Hepatocyte (in vitro differentiated cells): ENCODE data around the gene ACTL7A. TPM values are rescaled to one million over a fixed set of nuclear protein-coding genes. Genes with fewer than 3 reads are reported as not detected.

ENCODE experiments used
- DNase-seq: peaks from one replicate; pipeline ENCODE4 v3.0.0-alpha.2; 2016; ENCODE audit warnings: low spot score
- H2AFZ ChIP-seq: fragments of 200-600 bp; sonication (generic); 2 replicates; pipeline ENCODE4 v1.6.0; 2016; ENCODE audit warnings: antibody characterized with exemption, mild to moderate bottlenecking
- H3K27ac ChIP-seq: fragments of 200-600 bp; sonication (generic); 2 replicates; pipeline ENCODE4 v1.5.1; 2016; ENCODE audit warnings: mild to moderate bottlenecking
- H3K27me3 ChIP-seq: fragments of 200-600 bp; sonication (generic); 2 replicates; pipeline ENCODE4 v1.6.1; 2016
- H3K36me3 ChIP-seq: fragments of 200-600 bp; sonication (generic); replicated peaks from 2 replicates; pipeline ENCODE4 v1.5.1; 2016; ENCODE audit warnings: low read depth; ENCODE audit not compliant: insufficient read depth
- H3K4me1 ChIP-seq: fragments of 200-600 bp; sonication (generic); 2 replicates; pipeline ENCODE4 v1.5.1; 2016; ENCODE audit warnings: mild to moderate bottlenecking, moderate library complexity; ENCODE audit not compliant: insufficient read depth
- H3K4me2 ChIP-seq: fragments of 200-600 bp; sonication (generic); 2 replicates; pipeline ENCODE4 v1.6.0; 2016
- H3K4me3 ChIP-seq: fragments of 200-600 bp; sonication (generic); 2 replicates; pipeline ENCODE4 v1.5.1; 2016; ENCODE audit warnings: mild to moderate bottlenecking
- H3K79me2 ChIP-seq: fragments of 200-600 bp; sonication (generic); 2 replicates; pipeline ENCODE4 v1.6.0; 2017; ENCODE audit warnings: mild to moderate bottlenecking
- H3K9me2 ChIP-seq: fragments of 200-600 bp; sonication (generic); replicated peaks from 2 replicates; pipeline ENCODE4 v1.6.0; 2017; ENCODE audit warnings: mild to moderate bottlenecking; ENCODE audit not compliant: insufficient read depth
- H3K9me3 ChIP-seq: fragments of 200-600 bp; sonication (generic); 2 replicates; pipeline ENCODE4 v1.5.1; 2016; ENCODE audit warnings: low read depth, mild to moderate bottlenecking
- H4K20me1 ChIP-seq: fragments of 200-600 bp; sonication (generic); 2 replicates; pipeline ENCODE4 v1.6.0; 2016; ENCODE audit warnings: mild to moderate bottlenecking; ENCODE audit not compliant: insufficient read depth, poor library complexity, severe bottlenecking
- EZH2 ChIP-seq: fragments of 200-600 bp; sonication (generic); IDR thresholded peaks from 2 replicates; pipeline ENCODE4 v1.6.1; 2016; ENCODE audit warnings: antibody characterized with exemption, mild to moderate bottlenecking, borderline replicate concordance
- EZH2phosphoT487 ChIP-seq: fragments of 200-600 bp; sonication (generic); IDR thresholded peaks from one replicate; pipeline ENCODE4 v1.6.1; 2018; ENCODE audit warnings: antibody characterized with exemption, mild to moderate bottlenecking, low read depth, moderate library complexity; ENCODE audit not compliant: unreplicated experiment, severe bottlenecking
- WGBS: methylation state at CpG from one replicate; pipeline ENCODE4 v1.1.6; 2016; ENCODE audit warnings: low lambda C conversion rate; ENCODE audit errors: missing lambda C conversion rate; 5-methylcytosine and 5-hydroxymethylcytosine counted together
- polyA plus RNA-seq: library from polyadenylated mRNA; unstranded; fragments of >200 nt; fragmentation: Nextera tagmentation; extraction: Ambion mirVana; gene quantifications from 2 replicates; pipeline ENCODE4 v1.2.1, GENCODE V29; 2016
- total RNA-seq: library from RNA; depleted of rRNA; stranded (reverse); fragments of >200 nt; gene quantifications from 2 replicates; pipeline ENCODE4 v1.2.3, GENCODE V29; 2014
- TF ChIP-seq, protein P1 (sequence below): fragments of 200-600 bp; sonication (generic); IDR thresholded peaks from 2 replicates; pipeline ENCODE4 v1.5.1; 2016; ENCODE audit warnings: antibody characterized with exemption, mild to moderate bottlenecking; ENCODE audit not compliant: poor library complexity

Gene ACTL7A
- total and polyA plus RNA-seq, 2 experiments from 2014 or later: not detected

DNA sequence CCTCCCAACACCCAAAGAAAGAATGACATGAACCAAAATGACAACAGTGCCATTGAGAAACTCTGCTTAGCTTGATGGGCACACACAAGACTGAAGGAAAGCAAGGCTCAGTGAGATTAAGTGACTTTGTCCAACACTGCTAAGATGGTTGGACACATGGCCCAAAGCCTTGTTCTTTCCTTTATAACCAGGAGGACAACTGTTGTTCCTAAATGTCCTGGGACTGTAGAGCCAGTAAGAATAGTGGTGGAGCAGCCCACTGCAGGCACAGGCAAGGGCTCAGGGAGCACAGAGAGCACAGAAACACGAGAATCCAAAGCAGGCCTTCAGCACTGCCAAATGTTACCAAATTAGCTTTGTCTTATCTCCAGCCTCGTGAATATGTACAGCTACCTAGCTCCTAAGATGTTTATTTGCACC, 3.9 kb downstream of the ACTL7A start:
- no peak overlapping the region for H3K27ac ChIP-seq
- no peaks in the 10 kb centered on the region for H3K36me3 ChIP-seq
- H3K4me2 ChIP-seq: no peak overlapping the region
- no peaks in the 10 kb centered on the region for H4K20me1 ChIP-seq
- H3K9me2 ChIP-seq: no peaks in the 10 kb centered on the region
- no peak for DNase-seq
- H3K79me2 ChIP-seq: no peaks in the 10 kb centered on the region
- H2AFZ ChIP-seq: no peak overlapping the region
- TF ChIP-seq, protein P1, sequence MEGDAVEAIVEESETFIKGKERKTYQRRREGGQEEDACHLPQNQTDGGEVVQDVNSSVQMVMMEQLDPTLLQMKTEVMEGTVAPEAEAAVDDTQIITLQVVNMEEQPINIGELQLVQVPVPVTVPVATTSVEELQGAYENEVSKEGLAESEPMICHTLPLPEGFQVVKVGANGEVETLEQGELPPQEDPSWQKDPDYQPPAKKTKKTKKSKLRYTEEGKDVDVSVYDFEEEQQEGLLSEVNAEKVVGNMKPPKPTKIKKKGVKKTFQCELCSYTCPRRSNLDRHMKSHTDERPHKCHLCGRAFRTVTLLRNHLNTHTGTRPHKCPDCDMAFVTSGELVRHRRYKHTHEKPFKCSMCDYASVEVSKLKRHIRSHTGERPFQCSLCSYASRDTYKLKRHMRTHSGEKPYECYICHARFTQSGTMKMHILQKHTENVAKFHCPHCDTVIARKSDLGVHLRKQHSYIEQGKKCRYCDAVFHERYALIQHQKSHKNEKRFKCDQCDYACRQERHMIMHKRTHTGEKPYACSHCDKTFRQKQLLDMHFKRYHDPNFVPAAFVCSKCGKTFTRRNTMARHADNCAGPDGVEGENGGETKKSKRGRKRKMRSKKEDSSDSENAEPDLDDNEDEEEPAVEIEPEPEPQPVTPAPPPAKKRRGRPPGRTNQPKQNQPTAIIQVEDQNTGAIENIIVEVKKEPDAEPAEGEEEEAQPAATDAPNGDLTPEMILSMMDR: no peak
- TF ChIP-seq EZH2: no peak
- TF ChIP-seq EZH2phosphoT487: no peak
- H3K9me3 ChIP-seq: no peaks in the 10 kb centered on the region
- peaks cover 23% of the 10 kb centered on the region for H3K4me1 ChIP-seq
- H3K27me3 ChIP-seq: no peaks in the 10 kb centered on the region
- no peak overlapping the region for H3K4me3 ChIP-seq
- WGBS: 90% methylated on average over 2 of the region's 2 CpGs

DNA sequence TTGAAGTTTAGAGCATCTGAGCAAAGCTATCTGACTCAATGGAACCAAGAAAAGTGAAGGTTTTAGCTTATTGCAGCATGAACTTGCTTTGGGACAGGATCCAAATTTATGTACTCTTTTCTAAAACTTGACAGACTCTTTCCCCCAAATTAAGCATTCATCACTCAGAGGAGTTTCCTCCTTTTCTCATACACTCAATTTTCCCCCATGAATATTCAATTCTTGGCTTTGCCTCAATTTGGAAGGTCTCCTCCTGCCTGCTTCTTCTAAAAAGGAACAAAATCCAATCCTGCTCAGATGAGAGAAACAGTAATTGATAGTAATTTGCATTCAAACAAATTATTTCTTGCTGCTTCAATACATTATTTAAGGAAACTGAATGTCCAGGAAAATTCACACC, 5.0 kb downstream of the ACTL7A start:
- peaks cover 23% of the 10 kb centered on the region for H3K4me1 ChIP-seq
- H3K4me3 ChIP-seq: no peak overlapping the region
- peaks cover 7% of the 10 kb centered on the region for H3K36me3 ChIP-seq
- TF ChIP-seq EZH2: no peak
- no peak overlapping the region for H3K27ac ChIP-seq
- no peak overlapping the region for H3K4me2 ChIP-seq
- no peaks in the 10 kb centered on the region for H3K9me2 ChIP-seq
- H4K20me1 ChIP-seq: no peaks in the 10 kb centered on the region
- H3K79me2 ChIP-seq: no peaks in the 10 kb centered on the region
- no peak overlapping the region for H2AFZ ChIP-seq
- no peaks in the 10 kb centered on the region for H3K27me3 ChIP-seq
- H3K9me3 ChIP-seq: no peaks in the 10 kb centered on the region
- no peak for DNase-seq

DNA sequence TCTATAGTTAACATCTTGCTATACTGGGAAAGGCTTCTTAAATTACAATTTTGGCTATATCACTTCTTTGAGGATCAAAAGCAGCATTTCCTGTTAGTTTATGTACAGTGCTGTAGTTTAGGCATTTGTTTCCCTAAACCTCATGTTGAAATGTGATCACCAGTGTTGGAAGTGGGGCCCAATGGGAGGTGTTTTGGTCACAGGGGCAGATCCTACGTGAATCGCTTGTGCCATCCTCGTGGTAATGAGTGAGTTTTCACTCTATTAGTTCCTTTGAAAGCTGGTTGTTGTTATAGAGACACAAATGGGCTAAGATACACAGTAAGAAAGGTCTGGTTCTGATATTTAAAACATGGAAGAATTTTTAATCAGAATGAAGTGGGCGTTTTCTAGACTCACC, 5.8 kb downstream of the ACTL7A start:
- TF ChIP-seq EZH2phosphoT487 (no peak), EZH2 (no peak)
- TF ChIP-seq, protein P1: no peak
- 94% methylated on average over 4 of the region's 4 CpGs for WGBS
- H3K4me2 ChIP-seq: no peak overlapping the region

GRCh38 chr9:108869092-108869725, 7.1 kb downstream of the ACTL7A start:
- H2AFZ ChIP-seq: no peak overlapping the region
- no peaks in the 10 kb centered on the region for H3K79me2 ChIP-seq
- H3K4me3 ChIP-seq: no peak overlapping the region
- peak overlapping the region; percentile 80 for H3K27ac ChIP-seq
- 60% methylated on average over 3 of the region's 3 CpGs for WGBS
- no peaks in the 10 kb centered on the region for H3K27me3 ChIP-seq
- no peaks in the 10 kb centered on the region for H3K9me2 ChIP-seq
- no peaks in the 10 kb centered on the region for H3K9me3 ChIP-seq
- peak; percentile 64 for DNase-seq
- peak overlapping the region; percentile 23 for H3K4me2 ChIP-seq
- H3K36me3 ChIP-seq: peaks cover 7% of the 10 kb centered on the region
- no peak for TF ChIP-seq EZH2phosphoT487
- TF ChIP-seq, protein P1: no peak
- TF ChIP-seq EZH2: no peak
- peaks cover 23% of the 10 kb centered on the region for H3K4me1 ChIP-seq
- H4K20me1 ChIP-seq: no peaks in the 10 kb centered on the region

More for the DNA sequence above, 5.8 kb downstream of the ACTL7A start:
- Histone ChIP-seq H4K20me1 (no peaks in the 10 kb centered on the region), H3K79me2 (no peaks in the 10 kb centered on the region), H2AFZ (no peak overlapping the region), H3K9me2 (no peaks in the 10 kb centered on the region), H3K4me1 (peaks cover 23% of the 10 kb centered on the region), H3K27ac (peak overlapping the region; percentile 80), H3K27me3 (no peaks in the 10 kb centered on the region), H3K9me3 (no peaks in the 10 kb centered on the region), H3K36me3 (peaks cover 7% of the 10 kb centered on the region), H3K4me3 (no peak overlapping the region)
- no peak for DNase-seq
